GM23338 (cell line): ENCODE results near the gene KCNT1. TPM values are rescaled to one million over a fixed set of nuclear protein-coding genes. Genes with fewer than 3 reads are reported as not detected.

ENCODE experiments used
- ATAC-seq: fragments of 200-7000 bp; cut with Tn5 transposase; 3 replicates; pipeline ENCODE4 v1.9.1; 2020
- DNase-seq: peaks from one replicate; pipeline ENCODE4 v3.0.0-alpha.2; 2015; ENCODE audit warnings: low spot score
- H2AFZ ChIP-seq: fragments of 200-600 bp; sonication (generic); 2 replicates; pipeline ENCODE4 v1.8.0; 2016; ENCODE audit warnings: antibody characterized with exemption, mild to moderate bottlenecking, moderate library complexity
- H3F3A ChIP-seq: fragments of 200-600 bp; sonication (generic); replicated peaks from 2 replicates; pipeline ENCODE4 v1.8.0; 2017; ENCODE audit warnings: antibody characterized with exemption, mixed run types, low read depth
- H3K27ac ChIP-seq: fragments of 200-600 bp; sonication (generic); 2 replicates; pipeline ENCODE4 v1.6.1; 2016; ENCODE audit warnings: low read depth
- H3K27me3 ChIP-seq: fragments of 200-600 bp; sonication (generic); 2 replicates; pipeline ENCODE4 v1.8.0; 2016; ENCODE audit warnings: mild to moderate bottlenecking, mixed run types, moderate library complexity; ENCODE audit not compliant: insufficient read depth
- H3K36me3 ChIP-seq: fragments of 200-600 bp; sonication (generic); 2 replicates; pipeline ENCODE4 v1.8.0; 2016; ENCODE audit warnings: mild to moderate bottlenecking; ENCODE audit not compliant: insufficient read depth
- H3K4me1 ChIP-seq: fragments of 200-600 bp; sonication (generic); 2 replicates; pipeline ENCODE4 v1.8.0; 2016; ENCODE audit warnings: mild to moderate bottlenecking, moderate library complexity; ENCODE audit not compliant: insufficient read depth
- H3K4me2 ChIP-seq: fragments of 200-600 bp; sonication (generic); 2 replicates; pipeline ENCODE4 v1.7.1; 2017; ENCODE audit warnings: mixed run types
- H3K4me3 ChIP-seq: fragments of 200-600 bp; sonication (generic); 2 replicates; pipeline ENCODE4 v1.6.1; 2016; ENCODE audit warnings: mixed run types
- H3K79me2 ChIP-seq: fragments of 200-600 bp; sonication (generic); replicated peaks from 2 replicates; pipeline ENCODE4 v1.8.0; 2017; ENCODE audit warnings: mild to moderate bottlenecking; ENCODE audit not compliant: insufficient read depth
- H3K9me2 ChIP-seq: fragments of 200-600 bp; sonication (generic); 2 replicates; pipeline ENCODE4 v1.8.0; 2017; ENCODE audit not compliant: insufficient read depth
- H4K20me1 ChIP-seq: fragments of 200-600 bp; sonication (generic); replicated peaks from 2 replicates; pipeline ENCODE4 v1.8.0; 2017; ENCODE audit warnings: mild to moderate bottlenecking; ENCODE audit not compliant: insufficient read depth
- H3K27ac Mint-ChIP-seq: 2 replicates; pipeline ENCODE4 v1.8.0; 2020; ENCODE audit warnings: inconsistent platforms, mild to moderate bottlenecking, moderate library complexity, mixed read lengths
- H3K27me3 Mint-ChIP-seq: 3 replicates; pipeline ENCODE4 v1.8.0; 2022; ENCODE audit warnings: low read depth, mild to moderate bottlenecking, moderate library complexity, mixed read lengths, inconsistent platforms; ENCODE audit not compliant: insufficient read depth, poor library complexity
- H3K36me3 Mint-ChIP-seq: 3 replicates; pipeline ENCODE4 v1.8.0; 2021; ENCODE audit warnings: low read depth, mild to moderate bottlenecking, inconsistent platforms, moderate library complexity, mixed read lengths
- H3K4me1 Mint-ChIP-seq: 3 replicates; pipeline ENCODE4 v1.8.0; 2020; ENCODE audit warnings: mild to moderate bottlenecking, inconsistent platforms, mixed read lengths
- H3K4me3 Mint-ChIP-seq: 3 replicates; pipeline ENCODE4 v1.8.0; 2021; ENCODE audit warnings: moderate library complexity, mild to moderate bottlenecking, inconsistent platforms, mixed read lengths
- H3K9me3 Mint-ChIP-seq: 3 replicates; pipeline ENCODE4 v1.8.0; 2020; ENCODE audit warnings: moderate library complexity, mild to moderate bottlenecking, inconsistent platforms, mixed read lengths
- CREB1 ChIP-seq: fragments of 250-450 bp; sonication (Bioruptor Pico); IDR thresholded peaks from 2 replicates; pipeline ENCODE4 v1.5.0; 2020; ENCODE audit warnings: low read depth, mild to moderate bottlenecking, moderate library complexity
- JUNB ChIP-seq: IDR thresholded peaks from one replicate; pipeline ENCODE4 v1.6.1; 2016; ENCODE audit warnings: antibody characterized with exemption; ENCODE audit not compliant: unreplicated experiment
- POLR2AphosphoS5 ChIP-seq: IDR thresholded peaks from 2 replicates; pipeline ENCODE4 v1.6.1; 2016; ENCODE audit warnings: antibody characterized with exemption, low read depth
- REST ChIP-seq: IDR thresholded peaks from one replicate; pipeline ENCODE4 v1.6.1; 2018; ENCODE audit warnings: antibody characterized with exemption; ENCODE audit not compliant: unreplicated experiment
- polyA plus RNA-seq: library from polyadenylated mRNA; unstranded; fragments of >200 nt; fragmentation: Nextera tagmentation; extraction: Ambion mirVana; gene quantifications from 2 replicates; pipeline ENCODE4 v1.2.1, GENCODE V29; 2016
- total RNA-seq: library from RNA; depleted of rRNA; stranded (reverse); fragments of >200 nt; shearing (Covaris generic); gene quantifications from 2 replicates; pipeline ENCODE4 v1.2.3, GENCODE V29; 2014
- TF ChIP-seq, protein P1 (sequence below): fragments of 250-450 bp; sonication (Bioruptor Pico); IDR thresholded peaks from 2 replicates; pipeline ENCODE4 v1.5.0; 2020; ENCODE audit warnings: mild to moderate bottlenecking, moderate library complexity
- TF ChIP-seq, protein P2 (sequence below): IDR thresholded peaks from 2 replicates; pipeline ENCODE4 v1.6.1; 2016; ENCODE audit warnings: antibody characterized with exemption

The KCNT1 gene
- total and polyA plus RNA-seq, 2 experiments from 2014 or later, result 0.05 to 0.28 TPM

DNA sequence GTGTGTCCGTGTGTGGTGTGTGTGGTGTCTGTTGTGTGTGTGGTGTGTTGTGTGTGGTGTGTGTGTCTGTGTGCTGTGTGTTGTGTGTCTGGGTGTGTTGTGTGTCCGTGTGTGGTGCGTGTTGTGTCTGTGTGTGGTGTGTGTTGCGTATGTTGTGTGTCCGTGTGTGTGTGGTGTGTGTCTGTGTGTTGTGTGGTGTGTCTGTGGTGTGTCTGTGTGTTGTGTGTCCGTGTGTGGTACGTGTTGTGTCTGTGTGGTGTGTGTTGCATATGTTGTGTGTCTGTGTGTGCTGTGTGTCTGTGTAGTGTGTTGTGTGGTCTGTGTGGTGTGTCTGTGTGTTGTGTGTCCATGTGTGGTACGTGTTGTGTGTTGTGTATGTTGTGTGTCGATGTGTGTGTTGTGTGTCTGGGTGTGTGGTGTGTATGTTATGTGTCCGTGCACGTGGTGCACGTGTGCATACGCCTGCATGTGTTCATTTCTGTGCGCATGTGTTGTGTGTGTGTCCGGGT lies 72.3 kb downstream of the KCNT1 start (continued):
- TF ChIP-seq REST, result no peak

DNA sequence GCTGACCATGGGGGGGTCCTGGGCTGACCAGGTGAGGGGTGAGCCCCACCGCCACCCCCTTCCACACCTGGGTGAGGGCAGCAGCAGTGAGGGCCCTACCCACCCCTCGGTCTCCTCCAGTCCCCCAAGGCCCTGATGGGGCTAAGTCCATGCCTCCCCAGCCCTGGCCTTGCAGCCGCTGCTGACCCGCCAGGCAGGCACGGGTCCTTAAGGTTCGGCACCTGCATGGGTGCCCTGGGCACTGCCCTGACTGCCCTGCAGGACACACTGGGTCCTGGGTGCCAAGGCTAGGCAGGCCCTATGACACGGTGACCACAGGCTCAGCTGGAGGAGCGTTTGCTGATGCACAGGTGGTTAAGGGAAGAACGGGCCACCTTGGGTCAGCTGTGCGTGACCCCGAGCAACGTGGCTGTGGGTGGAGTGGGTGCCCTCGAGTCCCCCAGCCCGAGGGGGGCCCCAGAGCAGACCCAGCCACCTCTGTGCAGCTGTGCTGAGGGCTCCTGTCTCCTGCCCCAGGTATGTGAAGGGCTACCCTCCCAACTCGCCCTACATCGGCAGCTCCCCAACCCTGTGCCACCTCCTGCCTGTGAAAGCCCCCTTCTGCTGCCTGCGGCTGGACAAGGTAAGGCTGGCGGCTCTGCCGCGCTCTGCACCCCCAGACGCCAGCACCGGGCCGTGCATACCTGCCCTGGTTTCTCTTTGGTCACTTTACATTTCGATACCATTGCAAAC lies 73.0 kb downstream of the KCNT1 start:
- no peaks in the 10 kb centered on the region for H3K9me2 ChIP-seq
- no peaks in the 10 kb centered on the region for H3K36me3 Mint-ChIP-seq
- no peak for ATAC-seq
- DNase-seq, result no peak
- H3K36me3 ChIP-seq, result no peaks in the 10 kb centered on the region
- no peak overlapping the region for H3K27ac ChIP-seq
- H3K4me2 ChIP-seq, result no peak overlapping the region
- no peaks in the 10 kb centered on the region for H3K79me2 ChIP-seq
- no peaks in the 10 kb centered on the region for H4K20me1 ChIP-seq
- H3K27ac Mint-ChIP-seq, result no peak overlapping the region
- H3K27me3 ChIP-seq, result no peaks in the 10 kb centered on the region
- no peaks in the 10 kb centered on the region for H3K4me1 Mint-ChIP-seq
- no peaks in the 10 kb centered on the region for H3F3A ChIP-seq
- TF ChIP-seq POLR2AphosphoS5 (no peak), CREB1 (no peak), JUNB (no peak)
- TF ChIP-seq, protein P1, sequence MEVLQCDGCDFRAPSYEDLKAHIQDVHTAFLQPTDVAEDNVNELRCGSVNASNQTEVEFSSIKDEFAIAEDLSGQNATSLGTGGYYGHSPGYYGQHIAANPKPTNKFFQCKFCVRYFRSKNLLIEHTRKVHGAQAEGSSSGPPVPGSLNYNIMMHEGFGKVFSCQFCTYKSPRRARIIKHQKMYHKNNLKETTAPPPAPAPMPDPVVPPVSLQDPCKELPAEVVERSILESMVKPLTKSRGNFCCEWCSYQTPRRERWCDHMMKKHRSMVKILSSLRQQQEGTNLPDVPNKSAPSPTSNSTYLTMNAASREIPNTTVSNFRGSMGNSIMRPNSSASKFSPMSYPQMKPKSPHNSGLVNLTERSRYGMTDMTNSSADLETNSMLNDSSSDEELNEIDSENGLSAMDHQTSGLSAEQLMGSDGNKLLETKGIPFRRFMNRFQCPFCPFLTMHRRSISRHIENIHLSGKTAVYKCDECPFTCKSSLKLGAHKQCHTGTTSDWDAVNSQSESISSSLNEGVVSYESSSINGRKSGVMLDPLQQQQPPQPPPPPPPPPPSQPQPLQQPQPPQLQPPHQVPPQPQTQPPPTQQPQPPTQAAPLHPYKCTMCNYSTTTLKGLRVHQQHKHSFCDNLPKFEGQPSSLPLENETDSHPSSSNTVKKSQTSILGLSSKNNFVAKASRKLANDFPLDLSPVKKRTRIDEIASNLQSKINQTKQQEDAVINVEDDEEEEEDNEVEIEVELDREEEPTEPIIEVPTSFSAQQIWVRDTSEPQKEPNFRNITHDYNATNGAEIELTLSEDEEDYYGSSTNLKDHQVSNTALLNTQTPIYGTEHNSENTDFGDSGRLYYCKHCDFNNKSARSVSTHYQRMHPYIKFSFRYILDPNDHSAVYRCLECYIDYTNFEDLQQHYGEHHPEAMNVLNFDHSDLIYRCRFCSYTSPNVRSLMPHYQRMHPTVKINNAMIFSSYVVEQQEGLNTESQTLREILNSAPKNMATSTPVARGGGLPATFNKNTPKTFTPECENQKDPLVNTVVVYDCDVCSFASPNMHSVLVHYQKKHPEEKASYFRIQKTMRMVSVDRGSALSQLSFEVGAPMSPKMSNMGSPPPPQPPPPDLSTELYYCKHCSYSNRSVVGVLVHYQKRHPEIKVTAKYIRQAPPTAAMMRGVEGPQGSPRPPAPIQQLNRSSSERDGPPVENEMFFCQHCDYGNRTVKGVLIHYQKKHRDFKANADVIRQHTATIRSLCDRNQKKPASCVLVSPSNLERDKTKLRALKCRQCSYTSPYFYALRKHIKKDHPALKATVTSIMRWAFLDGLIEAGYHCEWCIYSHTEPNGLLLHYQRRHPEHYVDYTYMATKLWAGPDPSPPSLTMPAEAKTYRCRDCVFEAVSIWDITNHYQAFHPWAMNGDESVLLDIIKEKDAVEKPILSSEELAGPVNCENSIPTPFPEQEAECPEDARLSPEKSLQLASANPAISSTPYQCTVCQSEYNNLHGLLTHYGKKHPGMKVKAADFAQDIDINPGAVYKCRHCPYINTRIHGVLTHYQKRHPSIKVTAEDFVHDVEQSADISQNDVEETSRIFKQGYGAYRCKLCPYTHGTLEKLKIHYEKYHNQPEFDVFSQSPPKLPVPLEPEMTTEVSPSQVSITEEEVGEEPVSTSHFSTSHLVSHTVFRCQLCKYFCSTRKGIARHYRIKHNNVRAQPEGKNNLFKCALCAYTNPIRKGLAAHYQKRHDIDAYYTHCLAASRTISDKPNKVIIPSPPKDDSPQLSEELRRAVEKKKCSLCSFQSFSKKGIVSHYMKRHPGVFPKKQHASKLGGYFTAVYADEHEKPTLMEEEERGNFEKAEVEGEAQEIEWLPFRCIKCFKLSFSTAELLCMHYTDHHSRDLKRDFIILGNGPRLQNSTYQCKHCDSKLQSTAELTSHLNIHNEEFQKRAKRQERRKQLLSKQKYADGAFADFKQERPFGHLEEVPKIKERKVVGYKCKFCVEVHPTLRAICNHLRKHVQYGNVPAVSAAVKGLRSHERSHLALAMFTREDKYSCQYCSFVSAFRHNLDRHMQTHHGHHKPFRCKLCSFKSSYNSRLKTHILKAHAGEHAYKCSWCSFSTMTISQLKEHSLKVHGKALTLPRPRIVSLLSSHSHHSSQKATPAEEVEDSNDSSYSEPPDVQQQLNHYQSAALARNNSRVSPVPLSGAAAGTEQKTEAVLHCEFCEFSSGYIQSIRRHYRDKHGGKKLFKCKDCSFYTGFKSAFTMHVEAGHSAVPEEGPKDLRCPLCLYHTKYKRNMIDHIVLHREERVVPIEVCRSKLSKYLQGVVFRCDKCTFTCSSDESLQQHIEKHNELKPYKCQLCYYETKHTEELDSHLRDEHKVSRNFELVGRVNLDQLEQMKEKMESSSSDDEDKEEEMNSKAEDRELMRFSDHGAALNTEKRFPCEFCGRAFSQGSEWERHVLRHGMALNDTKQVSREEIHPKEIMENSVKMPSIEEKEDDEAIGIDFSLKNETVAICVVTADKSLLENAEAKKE (CRISPR knock-in tag), result no peak
- TF ChIP-seq, protein P2, sequence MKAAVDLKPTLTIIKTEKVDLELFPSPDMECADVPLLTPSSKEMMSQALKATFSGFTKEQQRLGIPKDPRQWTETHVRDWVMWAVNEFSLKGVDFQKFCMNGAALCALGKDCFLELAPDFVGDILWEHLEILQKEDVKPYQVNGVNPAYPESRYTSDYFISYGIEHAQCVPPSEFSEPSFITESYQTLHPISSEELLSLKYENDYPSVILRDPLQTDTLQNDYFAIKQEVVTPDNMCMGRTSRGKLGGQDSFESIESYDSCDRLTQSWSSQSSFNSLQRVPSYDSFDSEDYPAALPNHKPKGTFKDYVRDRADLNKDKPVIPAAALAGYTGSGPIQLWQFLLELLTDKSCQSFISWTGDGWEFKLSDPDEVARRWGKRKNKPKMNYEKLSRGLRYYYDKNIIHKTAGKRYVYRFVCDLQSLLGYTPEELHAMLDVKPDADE, result no peak
- H3K27me3 Mint-ChIP-seq, result peaks cover 4% of the 10 kb centered on the region
- H3K4me1 ChIP-seq, result no peaks in the 10 kb centered on the region
- H2AFZ ChIP-seq, result no peak overlapping the region
- no peak overlapping the region for H3K4me3 ChIP-seq
- no peaks in the 10 kb centered on the region for H3K9me3 Mint-ChIP-seq
- no peak overlapping the region for H3K4me3 Mint-ChIP-seq
